H1 (cell line): ENCODE results near the gene MYMX. TPM values are rescaled to one million over a fixed set of nuclear protein-coding genes. Genes with fewer than 3 reads are reported as not detected.

ENCODE experiments used
- CHD7 ChIP-seq: fragments of 300-600 bp; sonication (generic); IDR thresholded peaks from 2 replicates; pipeline ENCODE4 v1.7.1; 2012; ENCODE audit warnings: low read length, moderate library complexity, mild to moderate bottlenecking, inconsistent platforms; ENCODE audit not compliant: insufficient replicate concordance
- HDAC2 ChIP-seq, 2 experiments: fragments of 300-600 bp in 1 of 2; sonication (generic) in 1 of 2; IDR thresholded peaks; 2 replicates each; pipeline ENCODE4 v1.6.1; 2011 to 2012; ENCODE audit warnings: low read depth in 2 of 2, low read length in 2 of 2, mild to moderate bottlenecking in 2 of 2, moderate library complexity in 2 of 2, borderline replicate concordance in 1 of 2, inconsistent platforms in 1 of 2
- RFX5 ChIP-seq: IDR thresholded peaks from 2 replicates; pipeline ENCODE4 v1.6.1; 2011; ENCODE audit warnings: low read depth, low read length, improper control_type of control experiment, borderline replicate concordance
- SIRT6 ChIP-seq: IDR thresholded peaks from one replicate; pipeline ENCODE4 v1.7.1; 2012; ENCODE audit warnings: low read length, inconsistent platforms
- SUZ12 ChIP-seq: fragments of 200-600 bp; sonication (generic); IDR thresholded peaks from 2 replicates; pipeline ENCODE4 v1.6.1; 2012; ENCODE audit warnings: mild to moderate bottlenecking, inconsistent platforms, low read length, moderate library complexity, mixed read lengths
- polyA plus RNA-seq, 7 experiments: library from polyadenylated mRNA; depleted of rRNA in 3 of 7; stranded (reverse) in 5 of 7; unstranded in 2 of 7; fragments of >200 nt in 5 of 7; fragments of 200-250 nt in 2 of 7; gene quantifications; 1 replicate in 5 of 7; 2 replicates in 1 of 7; 4 replicates in 1 of 7; pipeline versions ENCODE4 v1.2.1 to v1.2.3, GENCODE V29; 2011 to 2013; ENCODE audit warnings: missing spikeins in 2 of 7, mixed read lengths in 2 of 7
- total RNA-seq: library from RNA; stranded (reverse); fragmentation: NEBNext Ultra II Directional; extraction: Animal tissue kit (Norgen Biotek cat#: 25700); gene quantifications from 2 replicates; pipeline ENCODE4 v1.2.1, GENCODE V29; 2021

MYMX gene
- total and polyA plus RNA-seq, 2 of the 8 experiments (the other 6 are each of a cell fraction or from before 2014, with no cell fraction given) = 4.7 to 6.9 TPM

GRCh38 chr6:44186635-44187025 lies 30.1 kb upstream of the MYMX start (continued):
- no peak for TF ChIP-seq CHD7
- TF ChIP-seq SIRT6 = no peak
- TF ChIP-seq RFX5 = no peak
- no peak for TF ChIP-seq HDAC2 (IDR thresholded peaks at IDR 0.05; ENCODE audit: borderline replicate concordance in 1 of 2, low read depth in 2 of 2, low read length in 2 of 2)
- no peak for TF ChIP-seq SUZ12
